NOMO-1 treated with dmso at 0.1 percent for 144 hours (cell line): ENCODE results near the gene HERC4.

ENCODE experiments used
- DNase-seq: peaks from one replicate; lab custom pipeline; 2025; ENCODE audit not compliant: unreplicated experiment; lab: John Stamatoyannopoulos, UW

Gene HERC4

GRCh38 chr10:68074775-68075549 lies at the start of gene HERC4:
Gene HERC4, minus strand, starts transcription at chr10:68075283. Its CDS starts 2,175 bp downstream, at chr10:68073108.
- peak; percentile 82 for DNase-seq

- DNase-seq = no peak
Measured at GRCh38 chr10:68124718-68125117, 49.6 kb upstream of the HERC4 start.

GRCh38 chr10:68121852-68122251 lies 46.8 kb upstream of the HERC4 start:
- DNase-seq = no peak

GRCh38 chr10:68121020-68121743 lies 46.1 kb upstream of the HERC4 start:
- no peak for DNase-seq

GRCh38 chr10:68118657-68119056 lies 43.6 kb upstream of the HERC4 start:
- no peak for DNase-seq

- no peak for DNase-seq
Measured at GRCh38 chr10:68112837-68113236, 37.8 kb upstream of the HERC4 start.

- no peak for DNase-seq
Measured at GRCh38 chr10:68111584-68111983, 36.5 kb upstream of the HERC4 start.

- no peak for DNase-seq
Measured at GRCh38 chr10:68110027-68110426, 34.9 kb upstream of the HERC4 start.

GRCh38 chr10:68109331-68109730 lies 34.2 kb upstream of the HERC4 start, which contains the start of gene MYPN:
Gene MYPN, plus strand, starts transcription at chr10:68109488. Its CDS starts 11,951 bp downstream, at chr10:68121439.
- DNase-seq = no peak

- no peak for DNase-seq
Measured at GRCh38 chr10:68108653-68109052, 33.6 kb upstream of the HERC4 start.

GRCh38 chr10:68108051-68108450 lies 33.0 kb upstream of the HERC4 start:
- DNase-seq = no peak

GRCh38 chr10:68107651-68108050 lies 32.6 kb upstream of the HERC4 start:
- DNase-seq = no peak

- no peak for DNase-seq
Measured at GRCh38 chr10:68106656-68107055, 31.6 kb upstream of the HERC4 start.

- DNase-seq = no peak
Measured at GRCh38 chr10:68105820-68106219, 30.7 kb upstream of the HERC4 start.

GRCh38 chr10:68103901-68104300 lies 28.8 kb upstream of the HERC4 start:
- DNase-seq = no peak

- DNase-seq = no peak
Measured at GRCh38 chr10:68103261-68103878, 28.3 kb upstream of the HERC4 start.

GRCh38 chr10:68101066-68101465 lies 26.0 kb upstream of the HERC4 start:
- no peak for DNase-seq

GRCh38 chr10:68099736-68100135 lies 24.7 kb upstream of the HERC4 start:
- no peak for DNase-seq

- DNase-seq = no peak
Measured at GRCh38 chr10:68096913-68097516, 21.9 kb upstream of the HERC4 start.

GRCh38 chr10:68095153-68095552 lies 20.1 kb upstream of the HERC4 start:
- DNase-seq = no peak

GRCh38 chr10:68092512-68092911 lies 17.4 kb upstream of the HERC4 start:
- DNase-seq = no peak
